ENCODE measurements around the gene NSDHL. TPM values are rescaled to one million over a fixed set of nuclear protein-coding genes. Genes with fewer than 3 reads are reported as not detected.

The NSDHL gene
- total and polyA plus RNA-seq, 12 donors, result 7.1 to 228 (median 23.4) TPM

- DNase-seq, result no peak
- H3K9me3 ChIP-seq (replicated peaks in 1 of 3), result no peaks in the 10 kb centered on the region
- H3K4me1 ChIP-seq (replicated peaks in 1 of 2), result peaks cover 0 to 4% of the 10 kb centered on the region in 2 donors
- H3K27me3 ChIP-seq, result no peaks in the 10 kb centered on the region
- intact Hi-C loops (cut with DNase I), result no loop called here
- H3K4me3 ChIP-seq, result no peak overlapping the region
- H3K27ac ChIP-seq, result no peak overlapping the region
- H3K36me3 ChIP-seq (replicated peaks in 1 of 2), result no peaks in the 10 kb centered on the region
- 61 to 72% (median 71%) methylated on average over 3 to 21 of the region's 21 CpGs; no CpG with 5 or more reads in 1 of the 4 donors for WGBS, 4 donors
- TF ChIP-seq CTCF (IDR thresholded peaks at IDR 0.05), result no peak
- no peak for TF ChIP-seq POLR2A (IDR thresholded peaks at IDR 0.05)
Measured at GRCh38 chrX:152917656-152918579, 87.1 kb downstream of the NSDHL start.

GRCh38 chrX:152918707-152919106 lies 87.8 kb downstream of the NSDHL start:
- H3K36me3 ChIP-seq (replicated peaks in 1 of 2), result no peaks in the 10 kb centered on the region
- DNase-seq, result no peak
- no peak overlapping the region for H3K27ac ChIP-seq
- no peaks in the 10 kb centered on the region for H3K27me3 ChIP-seq
- TF ChIP-seq CTCF (IDR thresholded peaks at IDR 0.05) (no peak), POLR2A (IDR thresholded peaks at IDR 0.05) (no peak)
- intact Hi-C loops (cut with DNase I), result no loop called here
- H3K4me1 ChIP-seq (replicated peaks in 1 of 2), result peaks cover 0 to 4% of the 10 kb centered on the region in 2 donors
- WGBS, 4 donors, result 53 to 76% (median 74%) methylated on average over 3 to 7 of the region's 7 CpGs
- H3K4me3 ChIP-seq, result no peak overlapping the region
- no peaks in the 10 kb centered on the region for H3K9me3 ChIP-seq (replicated peaks in 1 of 3)

Other genes starting within 250 kb of the NSDHL start
- 1 to 10 TPM in 1 of 9 donors, under 1 TPM in 4, not detected in 4; 0.11 to 3.3 (median 0.51) TPM for gene GABRQ, start 193.2 kb upstream of the NSDHL start, total RNA-seq
- gene GABRQ, start 193.2 kb upstream of the NSDHL start, polyA plus RNA-seq, result 1 to 10 TPM in 1 of 3 donors, under 1 TPM in 2; 0.57 to 4.1 (median 0.97) TPM
- under 1 TPM in 2 of 9 donors, not detected in 7; 0.29 to 0.57 TPM for gene MAGEA3, start 132.3 kb upstream of the NSDHL start, total RNA-seq
- gene MAGEA3, start 132.3 kb upstream of the NSDHL start, polyA plus RNA-seq, result not detected
- gene CSAG2, start 121.8 kb upstream of the NSDHL start, total RNA-seq, result not detected
- not detected for gene CSAG2, start 121.8 kb upstream of the NSDHL start, polyA plus RNA-seq
- gene MAGEA2B, start 116.4 kb upstream of the NSDHL start, total RNA-seq, result not detected
- gene MAGEA2B, start 116.4 kb upstream of the NSDHL start, polyA plus RNA-seq, result not detected
- gene CSAG1, start 97.3 kb upstream of the NSDHL start, total RNA-seq, result not detected
- not detected for gene CSAG1, start 97.3 kb upstream of the NSDHL start, polyA plus RNA-seq
- not detected for gene MAGEA12, start 97.3 kb upstream of the NSDHL start, total RNA-seq
- not detected for gene MAGEA12, start 97.3 kb upstream of the NSDHL start, polyA plus RNA-seq
- not detected for gene MAGEA2, start 77.2 kb upstream of the NSDHL start, total RNA-seq
- gene MAGEA2, start 77.2 kb upstream of the NSDHL start, polyA plus RNA-seq, result not detected
- not detected for gene CSAG3, start 71.8 kb upstream of the NSDHL start, total RNA-seq
- gene CSAG3, start 71.8 kb upstream of the NSDHL start, polyA plus RNA-seq, result not detected
- gene MAGEA6, start 61.4 kb upstream of the NSDHL start, total RNA-seq, result under 1 TPM in 1 of 9 donors, not detected in 8; 0.31 TPM
- gene MAGEA6, start 61.4 kb upstream of the NSDHL start, polyA plus RNA-seq, result not detected
- gene CETN2, start 306 bp upstream of the NSDHL start, total RNA-seq, result 10 to 100 TPM; 26.8 to 89.9 (median 34.0) TPM
- 100 to 1,000 TPM in 1 of 3 donors, 10 to 100 TPM in 2; 33.2 to 170 (median 56.2) TPM for gene CETN2, start 306 bp upstream of the NSDHL start, polyA plus RNA-seq
- 100 to 1,000 TPM in 1 of 9 donors, 10 to 100 TPM in 3, 1 to 10 TPM in 5; 1.4 to 303 (median 10.0) TPM for gene ZNF185, start 67.0 kb downstream of the NSDHL start, total RNA-seq
- 100 to 1,000 TPM in 1 of 3 donors, 1 to 10 TPM in 2; 4.3 to 165 (median 4.8) TPM for gene ZNF185, start 67.0 kb downstream of the NSDHL start, polyA plus RNA-seq
- gene PNMA5, start 163.1 kb downstream of the NSDHL start, total RNA-seq, result not detected
- under 1 TPM in 2 of 3 donors, not detected in 1; 0.07 to 0.16 TPM for gene PNMA5, start 163.1 kb downstream of the NSDHL start, polyA plus RNA-seq
- 10 to 100 TPM in 1 of 9 donors, 1 to 10 TPM in 5, under 1 TPM in 3; 0.06 to 25.5 (median 1.5) TPM for gene PNMA3, start 225.4 kb downstream of the NSDHL start, total RNA-seq
- 1 to 10 TPM in 2 of 3 donors, under 1 TPM in 1; 0.55 to 4.1 (median 3.4) TPM for gene PNMA3, start 225.4 kb downstream of the NSDHL start, polyA plus RNA-seq
- 1 to 10 TPM in 5 of 9 donors, under 1 TPM in 4; 0.34 to 4.3 (median 1.5) TPM for gene PNMA6A, start 241.4 kb downstream of the NSDHL start, total RNA-seq
- 1 to 10 TPM in 2 of 3 donors, under 1 TPM in 1; 0.33 to 2.3 (median 2.1) TPM for gene PNMA6A, start 241.4 kb downstream of the NSDHL start, polyA plus RNA-seq